GM12878 (cell line): ENCODE data around the gene ELP4. TPM values are rescaled to one million over a fixed set of nuclear protein-coding genes. Genes with fewer than 3 reads are reported as not detected.

ENCODE experiments used
- ATAC-seq: fragments of 200-7000 bp; cut with Tn5 transposase; 3 replicates; pipeline ENCODE4 v1.9.1; 2020; ENCODE audit warnings: mild to moderate bottlenecking, moderate library complexity
- BruUV-seq: library from RNA; stranded (reverse); fragments of 400-500 nt; replicated peaks from 2 replicates; lab custom pipeline; 2021; lab: Mats Ljungman, UMichigan
- CTCF ChIA-PET: fragments of 300-600 bp; sonication (Branson Sonifier 250); formaldehyde crosslinking; extraction: SDS; loops from one replicate; lab custom pipeline; 2021; ENCODE audit warnings: inconsistent platforms; lab: Yijun Ruan, JAX
- POLR2A ChIA-PET: fragments of 350-600 bp; formaldehyde crosslinking; extraction: SDS; loops from one replicate; lab custom pipeline; 2021; ENCODE audit warnings: inconsistent platforms; lab: Charles Lee
- RAD21 ChIA-PET: fragments of 300-600 bp; sonication (Branson Sonifier 250); formaldehyde crosslinking; loops from one replicate; lab custom pipeline; 2023; ENCODE audit warnings: antibody characterized with exemption; ENCODE audit not compliant: unreplicated experiment; lab: Charles Lee
- SMC1A ChIA-PET: fragments of 300-600 bp; sonication (Branson Sonifier 250); formaldehyde crosslinking; loops from one replicate; lab custom pipeline; 2023; ENCODE audit not compliant: unreplicated experiment, uncharacterized antibody; lab: Charles Lee
- DNase-seq: peaks from one replicate; pipeline ENCODE4 v3.0.0-alpha.2; 2011; ENCODE audit warnings: low read depth, low spot score
- FAIRE-seq: peaks from 3 replicates; lab custom pipeline; 2011; peaks lifted over from hg19 to GRCh38; lab: Jason Lieb, UNC
- H2AFZ ChIP-seq: 2 replicates; pipeline ENCODE4 v1.6.0; 2011; ENCODE audit warnings: low read depth, low read length, control low read depth; ENCODE audit not compliant: control insufficient read depth
- H3K27ac ChIP-seq: 2 replicates; pipeline ENCODE4 v1.5.1; 2011; ENCODE audit warnings: control low read depth; ENCODE audit not compliant: control insufficient read depth, insufficient read depth
- H3K27me3 ChIP-seq, 2 experiments: replicated peaks in 1 of 2; 2 replicates each; pipeline versions ENCODE4 v1.6.0 to v1.6.1; 2011; ENCODE audit warnings: low read length in 1 of 2; ENCODE audit not compliant: control insufficient read depth in 2 of 2, insufficient read depth in 2 of 2
- H3K36me3 ChIP-seq, 2 experiments: 2 replicates each; pipeline ENCODE4 v1.5.1; 2011; ENCODE audit warnings: low read length in 1 of 2; ENCODE audit not compliant: control insufficient read depth in 2 of 2, insufficient read depth in 2 of 2
- H3K4me1 ChIP-seq: 2 replicates; pipeline ENCODE4 v1.6.1; 2011; ENCODE audit warnings: mild to moderate bottlenecking, low read length, moderate library complexity, mixed read lengths; ENCODE audit not compliant: control insufficient read depth, insufficient read depth
- H3K4me2 ChIP-seq: 2 replicates; pipeline ENCODE4 v1.6.0; 2011; ENCODE audit warnings: control low read depth; ENCODE audit not compliant: control insufficient read depth, insufficient read depth
- H3K4me3 ChIP-seq: fragments of 200-600 bp; sonication (generic); 2 replicates; pipeline ENCODE4 v1.5.1; 2016
- H3K79me2 ChIP-seq: 2 replicates; pipeline ENCODE4 v1.6.0; 2011; ENCODE audit warnings: low read length; ENCODE audit not compliant: control insufficient read depth, insufficient read depth
- H3K9ac ChIP-seq: 2 replicates; pipeline ENCODE4 v1.8.0; 2011; ENCODE audit warnings: low read length, control low read depth, mixed read lengths; ENCODE audit not compliant: control insufficient read depth, insufficient read depth
- H3K9me3 ChIP-seq: replicated peaks from 3 replicates; pipeline ENCODE4 v1.5.1; 2011; ENCODE audit warnings: mild to moderate bottlenecking, low read length; ENCODE audit not compliant: control insufficient read depth, insufficient read depth
- H4K20me1 ChIP-seq: 2 replicates; pipeline ENCODE4 v1.6.0; 2011; ENCODE audit not compliant: control insufficient read depth, insufficient read depth
- CBX5 ChIP-seq: sonication (generic); IDR thresholded peaks from 2 replicates; pipeline ENCODE4 v1.6.1; 2016; ENCODE audit warnings: low read depth, moderate library complexity, mild to moderate bottlenecking, inconsistent platforms
- CHD1 ChIP-seq: IDR thresholded peaks from 2 replicates; pipeline ENCODE4 v1.6.1; 2012; ENCODE audit warnings: low read depth, low read length, improper control_type of control experiment
- JUND ChIP-seq: IDR thresholded peaks from 2 replicates; pipeline ENCODE4 v1.6.1; 2012; ENCODE audit warnings: low read depth, mild to moderate bottlenecking, low read length, improper control_type of control experiment, moderate library complexity
- KAT2A ChIP-seq: conservative IDR thresholded peaks from 2 replicates; pipeline ENCODE4 v1.6.1; 2011; ENCODE audit warnings: low read depth, low read length; ENCODE audit not compliant: control insufficient read depth
- LARP7 ChIP-seq: fragments of 450-650 bp; IDR thresholded peaks from 2 replicates; pipeline ENCODE4 v1.6.1; 2017; ENCODE audit warnings: mild to moderate bottlenecking
- MTA2 ChIP-seq: fragments of 450-650 bp; IDR thresholded peaks from 2 replicates; pipeline ENCODE4 v1.6.1; 2016; ENCODE audit warnings: low read depth, mild to moderate bottlenecking, moderate library complexity
- MYC ChIP-seq: IDR thresholded peaks from 2 replicates; pipeline ENCODE4 v1.6.1; 2011; ENCODE audit warnings: mild to moderate bottlenecking, low read length, moderate library complexity, inconsistent platforms; ENCODE audit not compliant: insufficient read depth, insufficient replicate concordance, insufficient read length, severe bottlenecking
- NFYB ChIP-seq: IDR thresholded peaks from 2 replicates; pipeline ENCODE4 v1.6.1; 2011; ENCODE audit warnings: low read depth, mild to moderate bottlenecking, low read length, improper control_type of control experiment, moderate library complexity; ENCODE audit not compliant: insufficient read depth
- PAX8 ChIP-seq: fragments of 450-650 bp; IDR thresholded peaks from 2 replicates; pipeline ENCODE4 v1.6.1; 2017; ENCODE audit warnings: mild to moderate bottlenecking, moderate library complexity
- POLR2A ChIP-seq: IDR thresholded peaks from 2 replicates; pipeline ENCODE4 v1.6.1; 2011; ENCODE audit warnings: low read depth, mild to moderate bottlenecking, low read length
- RBBP5 ChIP-seq: fragments of 200-600 bp; sonication (generic); conservative IDR thresholded peaks from 2 replicates; pipeline ENCODE4 v1.6.1; 2016
- SIN3A ChIP-seq: IDR thresholded peaks from 2 replicates; pipeline ENCODE4 v1.6.1; 2012; ENCODE audit warnings: low read depth, low read length, improper control_type of control experiment
- SREBF2 ChIP-seq: IDR thresholded peaks from 2 replicates; pipeline ENCODE4 v1.6.1; 2012; ENCODE audit warnings: mild to moderate bottlenecking, low read length
- TARDBP ChIP-seq: IDR thresholded peaks from 2 replicates; pipeline ENCODE4 v1.6.1; 2016; ENCODE audit warnings: borderline replicate concordance
- TCF12 ChIP-seq: IDR thresholded peaks from 2 replicates; pipeline ENCODE4 v1.6.1; 2011; ENCODE audit warnings: low read depth, mild to moderate bottlenecking, low read length
- WGBS: methylation state at CpG from one replicate; pipeline ENCODE4 v1.1.6; 2016; ENCODE audit warnings: low lambda C conversion rate; ENCODE audit not compliant: insufficient replicate concordance, insufficient coverage; ENCODE audit errors: missing lambda C conversion rate; 5-methylcytosine and 5-hydroxymethylcytosine counted together
- in situ Hi-C: fragments of 300-500 bp; cut with MboI; formaldehyde crosslinking; loops from 9 replicates; pipeline ENCODE4 v1.14.3; 2018; ENCODE audit warnings: mixed read lengths
- intact Hi-C: fragments of 100-400 bp; cut with micrococcal nuclease; formaldehyde crosslinking; loops from one replicate; pipeline ENCODE4 v1.14.2; 2022; ENCODE audit not compliant: unreplicated experiment
- polyA plus RNA-seq, 11 experiments: library from polyadenylated mRNA; depleted of rRNA in 4 of 11; unstranded in 6 of 11; stranded (reverse) in 5 of 11; fragments of >200 nt; fragmentation: Nextera tagmentation in 4 of 11; fragmentation: Illumina TruSeq in 1 of 11; extraction: Ambion mirVana in 4 of 11; extraction: Trizol in 1 of 11; gene quantifications; 1 replicate in 1 of 11; 2 replicates in 10 of 11; pipeline versions ENCODE4 v1.2.1 to v1.2.3, GENCODE V29; 2011 to 2016; ENCODE audit warnings: inconsistent platforms in 2 of 11, missing spikeins in 2 of 11, low read depth in 1 of 11
- total RNA-seq, 4 experiments: library from RNA; depleted of rRNA in 3 of 4; stranded (reverse); fragments of >200 nt in 3 of 4; fragmentation: Illumina TruSeq in 1 of 4; extraction: Trizol in 1 of 4; gene quantifications; 2 replicates each; pipeline versions ENCODE4 v1.2.1 to v1.2.3, GENCODE V29; 2013 to 2021
- TF ChIP-seq, protein P1 (sequence below): IDR thresholded peaks from 2 replicates; pipeline ENCODE4 v1.6.1; 2011; ENCODE audit warnings: low read depth, mild to moderate bottlenecking, low read length, moderate library complexity, borderline replicate concordance; ENCODE audit errors: extremely low read depth

The ELP4 gene
- total and polyA plus RNA-seq, 10 of the 15 experiments (the other 5 are each of a cell fraction or from before 2014, with no cell fraction given), result 17.7 to 36.1 (median 27.0) TPM

DNA sequence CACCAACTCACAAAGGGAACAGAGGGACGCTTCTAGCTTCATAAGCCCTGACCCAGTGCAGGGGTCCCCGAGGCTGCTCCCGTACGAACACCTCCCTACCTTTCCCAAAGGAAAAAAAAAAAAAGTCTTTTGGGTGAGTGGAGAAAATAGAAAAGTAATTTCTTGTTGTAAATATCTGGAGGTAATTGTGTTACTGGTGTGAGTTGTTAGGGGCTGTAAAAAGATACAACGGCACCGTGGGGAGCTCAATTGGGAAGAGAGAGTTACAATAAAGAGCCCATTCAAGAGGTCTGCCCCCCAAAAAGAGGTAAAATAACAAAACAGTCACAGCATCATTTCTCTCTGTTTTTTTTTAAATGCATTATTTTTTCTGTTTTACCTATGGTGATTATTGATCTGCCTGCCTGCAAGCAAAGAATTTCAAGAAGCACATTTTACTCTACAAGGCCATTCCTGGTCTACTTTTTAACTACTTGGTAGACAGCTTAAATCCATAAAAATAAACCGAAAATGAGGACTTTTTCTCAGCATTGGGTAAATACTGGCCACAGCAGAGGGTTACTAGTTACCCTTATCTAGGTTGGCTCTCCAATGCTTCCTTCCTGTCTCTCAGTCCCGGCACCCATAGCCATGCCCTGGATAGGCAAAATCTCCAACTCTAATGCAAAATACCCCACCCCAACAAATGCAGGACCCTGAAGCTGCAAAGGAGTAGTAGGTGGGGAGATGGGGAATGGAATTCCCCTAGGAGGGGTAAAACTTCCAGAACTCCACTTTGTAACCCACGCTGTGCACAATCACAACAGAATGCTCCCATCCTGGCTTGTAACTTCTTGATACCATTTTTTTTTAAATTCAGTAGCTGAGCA lies 298.5 kb downstream of the ELP4 start:
- peaks cover 15% of the 10 kb centered on the region; the same call in 1 of the 2 replicates for H3K4me1 ChIP-seq
- ChIA-PET CTCF (interaction anchor here (0.7 to 2.5 kb wide), 2 partner anchors 23 to 167 kb away, joined by 3 to 5 read pairs; no protein-coding TSS in a partner anchor), RAD21 (no interaction called here), POLR2A (no interaction called here), SMC1A (interaction anchor here (0.9 kb wide), 1 partner anchor 14 kb away, joined by 3 read pairs; no protein-coding TSS in a partner anchor)
- H3K36me3 ChIP-seq, result no peaks in the 10 kb centered on the region
- H3K9ac ChIP-seq, result no peak overlapping the region
- H3K9me3 ChIP-seq, result no peaks in the 10 kb centered on the region; the same call in 2 of the 3 replicates
- BruUV-seq, result no TSS peak
- in situ Hi-C loops (no loop called here), intact Hi-C loops (loop anchor here (10.0 kb wide), 1 partner anchor 163 kb away; no protein-coding TSS in a partner anchor)
- peaks cover 37 to 65% of the 10 kb centered on the region in 2 experiments for H3K27me3 ChIP-seq
- no peaks in the 10 kb centered on the region for H4K20me1 ChIP-seq
- H3K27ac ChIP-seq, result no peak overlapping the region
- DNase-seq (no peak), ATAC-seq (no peak), FAIRE-seq (no peak)
- H3K4me3 ChIP-seq, result no peak overlapping the region
- 27% methylated on average over 9 of the region's 9 CpGs for WGBS
- H2AFZ ChIP-seq, result no peak overlapping the region
- no peaks in the 10 kb centered on the region for H3K79me2 ChIP-seq
- H3K4me2 ChIP-seq, result no peak overlapping the region
- TF ChIP-seq MYC, result no peak
- TF ChIP-seq NFYB, result no peak
- no peak for TF ChIP-seq MTA2
- TF ChIP-seq POLR2A, result no peak
- TF ChIP-seq TCF12, result no peak
- TF ChIP-seq TARDBP, result no peak
- no peak for TF ChIP-seq SREBF2
- no peak for TF ChIP-seq PAX8
- no peak for TF ChIP-seq CHD1
- TF ChIP-seq SIN3A, result no peak
- TF ChIP-seq, protein P1, sequence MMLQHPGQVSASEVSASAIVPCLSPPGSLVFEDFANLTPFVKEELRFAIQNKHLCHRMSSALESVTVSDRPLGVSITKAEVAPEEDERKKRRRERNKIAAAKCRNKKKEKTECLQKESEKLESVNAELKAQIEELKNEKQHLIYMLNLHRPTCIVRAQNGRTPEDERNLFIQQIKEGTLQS, result no peak
- TF ChIP-seq KAT2A, result no peak
- TF ChIP-seq RBBP5, result no peak
- no peak for TF ChIP-seq JUND
- TF ChIP-seq CBX5, result no peak
- TF ChIP-seq LARP7, result no peak
